Mucosa of descending colon (tissue), 3 donors: Measurements from ENCODE around the gene NUDT16L1. TPM values are rescaled to one million over a fixed set of nuclear protein-coding genes. Genes with fewer than 3 reads are reported as not detected.
A peak's percentile ranks its signal among the peaks of the same experiment; 100 is the strongest.

Source experiments
- ATAC-seq: fragments of 200-7000 bp; cut with Tn5 transposase; one replicate; pipeline ENCODE4 v1.9.1; 2020; ENCODE audit warnings: mild to moderate bottlenecking, moderate library complexity
- DNase-seq, 3 donors: peaks; one replicate each; pipeline ENCODE4 v3.0.0-alpha.2; 2020
- H3K36me3 ChIP-seq: fragments of 200-600 bp; one replicate; pipeline ENCODE4 v1.8.0; 2021; ENCODE audit warnings: low read depth, mild to moderate bottlenecking
- H3K4me1 ChIP-seq: fragments of 200-600 bp; one replicate; pipeline ENCODE4 v1.8.0; 2021; ENCODE audit warnings: low read depth, mild to moderate bottlenecking
- H3K4me3 ChIP-seq: fragments of 200-600 bp; one replicate; pipeline ENCODE4 v1.8.0; 2021; ENCODE audit warnings: mild to moderate bottlenecking
- H3K9me3 ChIP-seq: fragments of 200-600 bp; one replicate; pipeline ENCODE4 v1.8.0; 2021; ENCODE audit warnings: mild to moderate bottlenecking
- intact Hi-C, 2 donors: fragments of 100-400 bp; cut with DNase I in 1 of 2; cut with micrococcal nuclease in 1 of 2; formaldehyde crosslinking; loops; one replicate each; pipeline versions ENCODE4 v1.11.0 to v1.11.1; 2022; cut with DNase I, micrococcal nuclease
- total RNA-seq, 3 donors: library from RNA; stranded (reverse); fragmentation: NEBNext Ultra II Directional in 2 of 3; extraction: Animal tissue kit (Norgen Biotek cat#: 25700) in 2 of 3; gene quantifications; one replicate each; pipeline versions ENCODE4 v1.2.1 to v1.2.4, GENCODE V29; 2021 to 2023
- TF ChIP-seq, protein P1 (sequence below): fragments of 200-600 bp; IDR thresholded peaks from one replicate; pipeline ENCODE4 v1.8.0; 2022; ENCODE audit warnings: antibody characterized with exemption, mild to moderate bottlenecking
- donor health status: DM: no; HTN: no; CAD: no; lungs with moderate emphysema.
- donor health status: DM: no; HTN: no; CAD: no.
- donor health status: DM: no; HTN: yes; CAD: no.

NUDT16L1 gene
- total RNA-seq, 3 donors from 2014 or later, result 28.3 to 47.8 (median 40.4) TPM

DNA sequence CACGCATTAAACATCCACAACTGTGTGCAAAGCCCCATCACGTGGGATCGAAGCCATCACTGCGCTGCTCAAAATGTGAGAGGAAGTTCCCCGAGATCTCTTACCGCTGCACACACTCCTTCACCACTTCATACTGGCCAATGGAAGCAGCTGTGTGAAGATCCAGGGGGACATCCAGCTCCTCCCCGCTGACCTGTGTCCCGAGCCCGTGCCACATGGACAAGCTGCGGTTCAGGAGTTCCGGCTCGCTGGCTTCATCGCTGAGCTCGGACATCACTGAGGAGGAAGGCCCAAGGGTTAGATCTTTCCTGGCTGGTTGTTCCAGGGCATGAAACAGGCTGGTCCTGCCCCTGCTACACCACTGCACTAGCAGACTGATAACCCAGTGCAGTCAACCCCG is 36.5 kb downstream of the NUDT16L1 start:
- DNase-seq (peak in 1 of 3 donors; percentile 43), ATAC-seq (no peak)
- Histone ChIP-seq H3K4me3 (no peak overlapping the region), H3K4me1 (peaks cover 6% of the 10 kb centered on the region), H3K36me3 (no peaks in the 10 kb centered on the region), H3K9me3 (no peaks in the 10 kb centered on the region)
- TF ChIP-seq, protein P1, sequence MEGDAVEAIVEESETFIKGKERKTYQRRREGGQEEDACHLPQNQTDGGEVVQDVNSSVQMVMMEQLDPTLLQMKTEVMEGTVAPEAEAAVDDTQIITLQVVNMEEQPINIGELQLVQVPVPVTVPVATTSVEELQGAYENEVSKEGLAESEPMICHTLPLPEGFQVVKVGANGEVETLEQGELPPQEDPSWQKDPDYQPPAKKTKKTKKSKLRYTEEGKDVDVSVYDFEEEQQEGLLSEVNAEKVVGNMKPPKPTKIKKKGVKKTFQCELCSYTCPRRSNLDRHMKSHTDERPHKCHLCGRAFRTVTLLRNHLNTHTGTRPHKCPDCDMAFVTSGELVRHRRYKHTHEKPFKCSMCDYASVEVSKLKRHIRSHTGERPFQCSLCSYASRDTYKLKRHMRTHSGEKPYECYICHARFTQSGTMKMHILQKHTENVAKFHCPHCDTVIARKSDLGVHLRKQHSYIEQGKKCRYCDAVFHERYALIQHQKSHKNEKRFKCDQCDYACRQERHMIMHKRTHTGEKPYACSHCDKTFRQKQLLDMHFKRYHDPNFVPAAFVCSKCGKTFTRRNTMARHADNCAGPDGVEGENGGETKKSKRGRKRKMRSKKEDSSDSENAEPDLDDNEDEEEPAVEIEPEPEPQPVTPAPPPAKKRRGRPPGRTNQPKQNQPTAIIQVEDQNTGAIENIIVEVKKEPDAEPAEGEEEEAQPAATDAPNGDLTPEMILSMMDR, result no peak
- intact Hi-C loops, result no loop called here

DNA sequence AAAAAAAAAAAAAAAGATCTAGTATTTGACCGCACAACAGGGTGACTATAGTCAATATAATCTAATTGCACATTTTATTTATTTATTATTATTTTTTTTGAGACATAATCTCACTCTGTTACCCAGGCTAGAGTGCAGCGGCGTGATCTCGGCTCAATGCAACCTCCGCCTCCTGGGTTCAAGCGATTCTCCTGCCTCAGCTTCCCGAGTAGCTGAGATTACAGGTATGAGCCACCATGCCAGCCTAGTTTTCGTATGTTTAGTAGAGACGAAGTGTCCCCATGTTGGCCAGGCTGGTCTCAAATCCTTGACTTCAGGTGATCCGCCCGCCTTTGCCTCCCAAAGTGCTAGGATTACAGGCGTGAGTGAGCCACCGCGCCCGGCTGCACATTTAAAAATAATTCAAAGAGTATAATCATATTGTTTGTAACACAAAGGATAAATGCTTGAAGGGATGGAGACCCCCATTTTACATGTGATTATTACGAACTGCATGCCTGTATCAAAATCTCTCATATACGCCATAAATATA is 39.9 kb downstream of the NUDT16L1 start:
- Histone ChIP-seq H3K4me3 (peak overlapping the region; percentile 92), H3K36me3 (no peaks in the 10 kb centered on the region), H3K9me3 (no peaks in the 10 kb centered on the region), H3K4me1 (peaks cover 12% of the 10 kb centered on the region)
- intact Hi-C loops, result no loop called here
- DNase-seq (peak in 1 of 3 donors; percentile 18), ATAC-seq (no peak)
- TF ChIP-seq, protein P1, result no peak

DNA sequence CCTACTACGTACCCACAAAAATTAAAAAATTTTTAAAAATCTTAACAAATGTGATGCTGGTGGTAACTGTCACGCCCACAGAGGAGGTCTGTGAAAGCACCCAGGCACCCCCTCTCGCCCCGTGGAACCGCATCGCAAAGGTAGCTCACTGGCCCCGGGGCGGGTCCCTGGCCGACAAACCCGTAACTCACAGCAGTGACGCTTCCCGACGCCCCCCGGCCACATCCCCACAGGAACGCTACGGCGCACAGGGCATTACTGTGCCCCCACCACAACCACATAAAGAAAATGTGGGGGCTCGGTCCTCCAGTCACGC is 40.3 kb downstream of the NUDT16L1 start:
- DNase-seq, result peak in 1 of 3 donors; percentile 50
- Histone ChIP-seq H3K9me3 (no peaks in the 10 kb centered on the region), H3K4me1 (peaks cover 12% of the 10 kb centered on the region), H3K4me3 (peak overlapping the region; percentile 92), H3K36me3 (no peaks in the 10 kb centered on the region)
- intact Hi-C loops, result no loop called here
- ATAC-seq, result peak; percentile 1
- TF ChIP-seq, protein P1, result no peak

DNA sequence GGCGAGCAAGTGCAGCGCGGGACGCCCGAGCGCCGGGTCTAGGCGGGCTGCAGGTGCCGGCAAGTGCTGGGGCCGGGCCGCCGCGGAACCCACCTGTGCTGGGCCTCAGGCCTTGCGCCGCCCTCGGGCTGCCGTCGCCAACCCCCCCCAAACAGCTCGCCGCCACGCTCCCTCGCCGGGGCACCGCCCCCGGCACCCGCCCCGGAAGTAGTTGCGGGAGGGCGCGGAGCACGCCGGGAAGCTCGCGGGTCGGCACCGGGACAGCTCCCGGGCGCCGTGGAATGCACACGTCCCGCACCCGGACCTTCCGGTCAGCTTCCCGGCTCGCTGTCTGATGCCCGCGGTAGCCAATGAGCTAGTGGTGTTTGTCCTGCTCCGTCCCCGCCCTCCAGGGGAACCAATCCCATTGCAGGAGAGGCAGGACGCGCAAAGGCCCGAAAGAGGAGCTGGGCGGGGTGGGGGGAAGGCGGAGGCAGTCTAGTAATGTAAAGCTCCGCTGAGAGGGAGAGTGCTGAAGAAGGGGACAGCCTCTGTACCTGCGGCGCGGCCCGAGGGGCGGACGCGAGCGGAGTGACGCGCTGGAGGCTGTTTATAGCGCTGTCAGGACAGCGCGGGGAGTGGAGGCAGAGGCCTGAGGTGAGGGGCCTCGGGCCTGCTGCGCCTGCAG is 40.8 kb downstream of the NUDT16L1 start, which contains the start of the genes ANKS3 and DNAAF8:
TSS of gene ANKS3 (minus strand) at position 209 of the 667 bp plus-strand sequence. CDS start 4,122 bp downstream, outside the sequence.
TSS of gene DNAAF8 (plus strand) at position 475 of the 667 bp plus-strand sequence. CDS start 1,978 bp downstream, outside the sequence.
- intact Hi-C loops, result no loop called here
- TF ChIP-seq, protein P1, result no peak
- H3K4me1 ChIP-seq, result peaks cover 12% of the 10 kb centered on the region
- peak within 1 kb of the TSS; percentile 92 for H3K4me3 ChIP-seq
- peak; percentile 94 to 96 (median 94) for DNase-seq
- no peaks in the 10 kb centered on the region for H3K9me3 ChIP-seq
- H3K36me3 ChIP-seq, result no peaks in the 10 kb centered on the region
- peak; percentile 97 for ATAC-seq

DNA sequence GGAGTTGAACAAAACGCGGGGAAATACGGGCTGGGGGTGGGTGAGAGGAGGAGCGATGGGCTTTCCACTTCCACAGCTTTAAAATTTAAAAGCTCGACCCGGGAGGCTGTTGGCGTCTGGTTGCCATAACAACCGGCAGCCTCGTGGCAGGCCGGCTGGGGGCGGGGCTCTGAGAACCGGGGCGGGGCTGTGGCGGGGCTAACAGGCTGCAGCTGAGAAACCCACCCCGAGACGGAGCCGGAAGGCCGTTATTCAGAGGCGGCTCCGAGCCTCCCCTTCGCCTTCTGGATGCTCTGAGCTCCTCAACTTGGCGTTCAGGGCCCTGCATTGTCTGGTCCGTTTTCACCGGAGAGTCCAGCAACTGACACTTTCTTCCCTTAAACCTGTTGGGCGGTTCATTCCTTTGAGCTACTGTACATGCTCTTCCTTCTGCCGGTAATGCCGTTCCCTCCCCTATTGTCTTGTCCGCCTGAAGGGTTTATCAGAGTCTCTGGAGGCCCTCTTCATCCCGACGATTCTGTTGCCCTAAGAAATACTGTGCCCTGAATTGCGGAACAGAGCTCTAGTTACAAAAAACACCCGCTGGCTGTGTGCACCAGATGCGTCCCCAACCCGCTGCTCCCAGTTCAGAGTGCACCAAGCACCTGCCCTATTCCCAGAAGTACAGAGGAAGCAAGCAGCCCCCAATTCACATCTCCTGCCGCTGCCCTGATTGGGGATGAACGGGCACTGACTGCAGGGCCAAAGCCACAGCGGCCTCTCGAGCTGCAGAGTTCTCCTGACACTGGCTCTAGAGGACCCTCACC is 41.6 kb downstream of the NUDT16L1 start:
- intact Hi-C loops, result no loop called here
- peak; percentile 82 for ATAC-seq
- no peaks in the 10 kb centered on the region for H3K9me3 ChIP-seq
- TF ChIP-seq, protein P1, result no peak
- peak; percentile 94 to 95 (median 95) for DNase-seq
- H3K36me3 ChIP-seq, result no peaks in the 10 kb centered on the region
- peak overlapping the region; percentile 92 for H3K4me3 ChIP-seq
- peaks cover 12% of the 10 kb centered on the region for H3K4me1 ChIP-seq
